ENCODE results near the gene MNAT1. TPM values are rescaled to one million over a fixed set of nuclear protein-coding genes. Genes with fewer than 3 reads are reported as not detected.

Gene MNAT1
- total and polyA plus RNA-seq, 9 of the 15 experiments (the other 6 are each of a cell fraction or from before 2014, with no cell fraction given), result 37.8 to 83.3 (median 60.4) TPM

DNA sequence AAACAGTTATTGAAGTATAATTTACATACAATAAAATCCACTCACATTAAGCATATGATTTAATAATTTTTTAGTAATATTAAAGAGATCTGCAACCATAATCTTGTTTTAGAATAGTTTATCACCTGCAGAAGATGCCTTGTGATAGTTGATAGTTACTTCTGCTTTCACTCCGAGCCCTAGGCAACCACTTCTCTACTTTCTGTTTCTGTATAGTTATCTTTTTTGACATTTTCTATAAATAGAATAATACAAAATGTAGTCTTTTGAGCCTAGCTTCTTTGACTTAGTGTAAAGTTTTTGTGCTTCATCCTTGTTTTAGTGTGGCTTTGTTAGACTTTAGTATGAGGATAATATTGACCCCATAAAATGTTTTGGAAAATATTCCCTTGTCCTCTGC, 111.0 kb downstream of the MNAT1 start:
- no peak for DNase-seq (ENCODE audit: extremely low read depth in 1 of 4, low spot score in 3 of 4)
- no TSS peak for BruUV-seq (replicated peaks)

DNA sequence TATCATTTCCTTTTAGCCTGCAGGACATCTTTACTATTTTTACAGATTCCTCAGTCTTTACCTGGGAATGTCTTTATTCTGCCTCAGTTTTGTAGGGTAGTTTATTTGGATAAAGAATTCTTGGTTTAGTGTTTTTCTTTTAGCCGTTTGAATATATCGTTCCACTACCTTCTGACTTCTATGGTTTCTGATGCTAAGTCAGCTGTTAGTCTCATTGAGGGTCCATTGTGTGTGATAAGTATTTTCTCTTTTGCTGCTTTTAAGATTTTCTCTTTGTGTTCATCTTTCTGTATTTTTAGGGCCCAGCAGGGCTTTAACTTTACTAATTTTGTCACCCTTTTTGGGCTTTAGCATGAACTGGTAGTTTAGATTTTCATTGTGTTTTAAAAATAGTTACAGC, 113.5 kb downstream of the MNAT1 start:
- intact Hi-C loops (cut with micrococcal nuclease) (no loop called here), in situ Hi-C loops (cut with MboI) (no loop called here)
- ChIA-PET POLR2A (no interaction called here), CTCF (ENCODE audit: low intra/inter-chr PET ratio) (no interaction called here)
- BruUV-seq (replicated peaks), result no TSS peak
- H3K27ac ChIP-seq (ENCODE audit: extremely low read depth, low read depth, low read length), result no peak overlapping the region
- FAIRE-seq (no peak), DNase-seq (ENCODE audit: extremely low read depth in 1 of 4, low spot score in 3 of 4) (peak in 2 of 4 experiments; percentile 4 to 6), ATAC-seq (no peak)
- H3K79me2 ChIP-seq (ENCODE audit: control insufficient read depth, insufficient read depth, low read length), result no peaks in the 10 kb centered on the region
- H2AFZ ChIP-seq (ENCODE audit: low read depth, low read length), result no peak overlapping the region
- no peaks in the 10 kb centered on the region for H3K9me1 ChIP-seq (ENCODE audit: control insufficient read depth, insufficient read depth, low read length)
- H3K27me3 ChIP-seq (ENCODE audit: control insufficient read depth in 2 of 2, insufficient read depth in 2 of 2, low read length in 2 of 2), result no peaks in the 10 kb centered on the region
- H3K4me1 ChIP-seq (replicated peaks in 1 of 2; ENCODE audit: control insufficient read depth in 2 of 2, insufficient read depth in 2 of 2, low read length in 2 of 2), result no peaks in the 10 kb centered on the region
- no peak overlapping the region for H3K4me3 ChIP-seq
- no peak overlapping the region for H3K4me2 ChIP-seq (ENCODE audit: insufficient read depth, low read length)
- no peak overlapping the region for H3K9ac ChIP-seq (ENCODE audit: insufficient read depth in 1 of 2, low read depth in 2 of 2, low read length in 2 of 2)
- 85% methylated on average over 2 of the region's 2 CpGs for WGBS (ENCODE audit: insufficient coverage, low coverage, missing lambda C conversion rate)
- H3K36me3 ChIP-seq (ENCODE audit: control insufficient read depth, insufficient read depth, low read length), result no peaks in the 10 kb centered on the region
- H4K20me1 ChIP-seq (replicated peaks; ENCODE audit: control insufficient read depth, insufficient read depth, low read length), result no peaks in the 10 kb centered on the region
- peaks cover 4% of the 10 kb centered on the region; the same call in 1 of the 2 replicates for H3K9me3 ChIP-seq (replicated peaks; ENCODE audit: control insufficient read depth, insufficient read depth, low read depth, low read length)
- TF ChIP-seq ZNF77 (CRISPR knock-in tag; IDR thresholded peaks at IDR 0.05) (no peak), U2AF2 (optimal IDR thresholded peaks at IDR 0.05; ENCODE audit: low read depth, low read length) (no peak), GABPB1 (CRISPR knock-in tag; IDR thresholded peaks at IDR 0.05) (no peak), CBX1 (IDR thresholded peaks at IDR 0.05; ENCODE audit: low read depth) (peak; percentile 69; the same call in 1 of the 2 replicates), NR2C1 (IDR thresholded peaks at IDR 0.05) (no peak), NR2C1 (tag; IDR thresholded peaks at IDR 0.05) (no peak), CBX5 (IDR thresholded peaks at IDR 0.05; ENCODE audit: borderline replicate concordance, low read depth) (peak; percentile 87; the same call in 1 of the 2 replicates), CBX3 (IDR thresholded peaks at IDR 0.05; ENCODE audit: borderline replicate concordance in 1 of 2, low read length in 2 of 2) (peak in 1 of 2 experiments; percentile 94; a peak in 2 of 3 replicates), ZSCAN32 (CRISPR knock-in tag; IDR thresholded peaks at IDR 0.05) (no peak)
- TF ChIP-seq, protein P1, sequence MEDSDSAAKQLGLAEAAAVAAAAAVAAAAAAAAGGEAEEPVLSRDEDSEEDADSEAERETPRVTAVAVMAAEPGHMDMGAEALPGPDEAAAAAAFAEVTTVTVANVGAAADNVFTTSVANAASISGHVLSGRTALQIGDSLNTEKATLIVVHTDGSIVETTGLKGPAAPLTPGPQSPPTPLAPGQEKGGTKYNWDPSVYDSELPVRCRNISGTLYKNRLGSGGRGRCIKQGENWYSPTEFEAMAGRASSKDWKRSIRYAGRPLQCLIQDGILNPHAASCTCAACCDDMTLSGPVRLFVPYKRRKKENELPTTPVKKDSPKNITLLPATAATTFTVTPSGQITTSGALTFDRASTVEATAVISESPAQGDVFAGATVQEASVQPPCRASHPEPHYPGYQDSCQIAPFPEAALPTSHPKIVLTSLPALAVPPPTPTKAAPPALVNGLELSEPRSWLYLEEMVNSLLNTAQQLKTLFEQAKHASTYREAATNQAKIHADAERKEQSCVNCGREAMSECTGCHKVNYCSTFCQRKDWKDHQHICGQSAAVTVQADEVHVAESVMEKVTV (CRISPR knock-in tag; IDR thresholded peaks at IDR 0.05), result no peak
- TF ChIP-seq, protein P2, sequence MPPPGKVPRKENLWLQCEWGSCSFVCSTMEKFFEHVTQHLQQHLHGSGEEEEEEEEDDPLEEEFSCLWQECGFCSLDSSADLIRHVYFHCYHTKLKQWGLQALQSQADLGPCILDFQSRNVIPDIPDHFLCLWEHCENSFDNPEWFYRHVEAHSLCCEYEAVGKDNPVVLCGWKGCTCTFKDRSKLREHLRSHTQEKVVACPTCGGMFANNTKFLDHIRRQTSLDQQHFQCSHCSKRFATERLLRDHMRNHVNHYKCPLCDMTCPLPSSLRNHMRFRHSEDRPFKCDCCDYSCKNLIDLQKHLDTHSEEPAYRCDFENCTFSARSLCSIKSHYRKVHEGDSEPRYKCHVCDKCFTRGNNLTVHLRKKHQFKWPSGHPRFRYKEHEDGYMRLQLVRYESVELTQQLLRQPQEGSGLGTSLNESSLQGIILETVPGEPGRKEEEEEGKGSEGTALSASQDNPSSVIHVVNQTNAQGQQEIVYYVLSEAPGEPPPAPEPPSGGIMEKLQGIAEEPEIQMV (tag; conservative IDR thresholded peaks at IDR 0.05; ENCODE audit: low read depth), result no peak

More for the DNA sequence above, 111.0 kb downstream of the MNAT1 start:
- Histone ChIP-seq H3K9ac (ENCODE audit: insufficient read depth in 1 of 2, low read depth in 2 of 2, low read length in 2 of 2) (no peak overlapping the region), H3K79me2 (ENCODE audit: control insufficient read depth, insufficient read depth, low read length) (no peaks in the 10 kb centered on the region), H3K4me3 (no peak overlapping the region), H4K20me1 (replicated peaks; ENCODE audit: control insufficient read depth, insufficient read depth, low read length) (no peaks in the 10 kb centered on the region), H3K27ac (ENCODE audit: extremely low read depth, low read depth, low read length) (no peak overlapping the region), H3K4me1 (replicated peaks in 1 of 2; ENCODE audit: control insufficient read depth in 2 of 2, insufficient read depth in 2 of 2, low read length in 2 of 2) (no peaks in the 10 kb centered on the region), H3K9me1 (ENCODE audit: control insufficient read depth, insufficient read depth, low read length) (no peaks in the 10 kb centered on the region), H3K27me3 (ENCODE audit: control insufficient read depth in 2 of 2, insufficient read depth in 2 of 2, low read length in 2 of 2) (no peaks in the 10 kb centered on the region), H2AFZ (ENCODE audit: low read depth, low read length) (no peak overlapping the region), H3K4me2 (ENCODE audit: insufficient read depth, low read length) (no peak overlapping the region), H3K36me3 (ENCODE audit: control insufficient read depth, insufficient read depth, low read length) (no peaks in the 10 kb centered on the region), H3K9me3 (replicated peaks; ENCODE audit: control insufficient read depth, insufficient read depth, low read depth, low read length) (peaks cover 4% of the 10 kb centered on the region; the same call in 1 of the 2 replicates)
- in situ Hi-C loops (cut with MboI), result no loop called here
- CTCF ChIA-PET (ENCODE audit: low intra/inter-chr PET ratio), result no interaction called here
- ATAC-seq, result no peak
- intact Hi-C loops (cut with micrococcal nuclease), result no loop called here
- 67% methylated on average over 1 of the region's 1 CpG for WGBS (ENCODE audit: insufficient coverage, low coverage, missing lambda C conversion rate)
- FAIRE-seq, result no peak
- POLR2A ChIA-PET, result no interaction called here
- TF ChIP-seq ASH1L (IDR thresholded peaks at IDR 0.05; ENCODE audit: borderline replicate concordance, low read depth, partially characterized antibody) (no peak), ZNF785 (CRISPR knock-in tag; IDR thresholded peaks at IDR 0.05) (no peak), ZNF644 (tag; IDR thresholded peaks at IDR 0.05; ENCODE audit: low read depth) (no peak), BRF1 (IDR thresholded peaks at IDR 0.05; ENCODE audit: borderline replicate concordance, extremely low read depth, insufficient read length) (no peak), FOXK2 (conservative IDR thresholded peaks at IDR 0.05 in 1 of 2, IDR thresholded peaks at IDR 0.05 in 1 of 2; ENCODE audit: low read depth in 2 of 2) (no peak), SMARCE1 (IDR thresholded peaks at IDR 0.05) (no peak)

Data from K562 (cell line).